CD14-positive monocyte (primary cell): Measurements from ENCODE around the gene KIRREL3. TPM values are rescaled to one million over a fixed set of nuclear protein-coding genes. Genes with fewer than 3 reads are reported as not detected.

ENCODE experiments used
- DNase-seq, 3 donors: peaks; one replicate each; pipeline ENCODE4 v3.0.0-alpha.2; 2011 to 2022
- H2AFZ ChIP-seq: 2 replicates; pipeline ENCODE4 v1.6.0; 2012; ENCODE audit warnings: mild to moderate bottlenecking, low read depth, low read length, inconsistent platforms; ENCODE audit not compliant: insufficient read depth, poor library complexity, severe bottlenecking
- H3K27ac ChIP-seq, 2 donors: 1 replicate in 1 of 2; 2 replicates in 1 of 2; pipeline ENCODE4 v1.5.1; 2012 to 2013; ENCODE audit warnings: low read length in 2 of 2, control low read depth in 1 of 2, inconsistent platforms in 1 of 2, low read depth in 1 of 2, mild to moderate bottlenecking in 1 of 2
- H3K27me3 ChIP-seq, 2 donors: one replicate each; pipeline versions ENCODE4 v1.6.0 to v1.6.1; 2011 to 2013; ENCODE audit warnings: low read length in 2 of 2; ENCODE audit not compliant: control insufficient read depth in 2 of 2, insufficient read depth in 2 of 2
- H3K36me3 ChIP-seq, 2 donors: replicated peaks in 1 of 2; 1 replicate in 1 of 2; 2 replicates in 1 of 2; pipeline versions ENCODE4 v1.5.1 to v1.6.1; 2012 to 2013; ENCODE audit warnings: low read length in 2 of 2, control low read depth in 1 of 2, inconsistent platforms in 1 of 2, mild to moderate bottlenecking in 1 of 2; ENCODE audit not compliant: insufficient read depth in 2 of 2, control insufficient read depth in 1 of 2
- H3K4me1 ChIP-seq, 2 donors: 1 replicate in 1 of 2; 2 replicates in 1 of 2; pipeline versions ENCODE4 v1.5.1 to v1.6.1; 2012 to 2013; ENCODE audit warnings: low read length in 2 of 2, control low read depth in 1 of 2, inconsistent platforms in 1 of 2, mild to moderate bottlenecking in 1 of 2, moderate library complexity in 1 of 2; ENCODE audit not compliant: insufficient read depth in 2 of 2, control insufficient read depth in 1 of 2
- H3K4me2 ChIP-seq: replicated peaks from 2 replicates; pipeline ENCODE3; 2012; ENCODE audit warnings: low read length, moderate library complexity, mild to moderate bottlenecking; ENCODE audit not compliant: poor library complexity, severe bottlenecking; ENCODE audit errors: extremely low read depth
- H3K4me3 ChIP-seq, 3 experiments: fragments of 200-600 bp in 1 of 3; sonication (generic) in 1 of 3; replicated peaks in 1 of 3; 1 replicate in 2 of 3; 2 replicates in 1 of 3; pipeline ENCODE4 v1.5.1; 2011 to 2013; ENCODE audit warnings: low read length in 3 of 3, mild to moderate bottlenecking in 3 of 3, control low read depth in 2 of 3, low read depth in 2 of 3, inconsistent platforms in 1 of 3, moderate library complexity in 1 of 3
- H3K79me2 ChIP-seq: 2 replicates; pipeline ENCODE4 v1.6.0; 2012; ENCODE audit warnings: mild to moderate bottlenecking, control low read depth, inconsistent platforms, low read length, moderate library complexity; ENCODE audit not compliant: insufficient read depth
- H3K9ac ChIP-seq: 2 replicates; pipeline ENCODE4 v1.6.0; 2017; ENCODE audit warnings: low read length, mild to moderate bottlenecking; ENCODE audit not compliant: insufficient read depth, poor library complexity, severe bottlenecking
- H3K9me3 ChIP-seq, 2 donors: replicated peaks in 1 of 2; 1 replicate in 1 of 2; 2 replicates in 1 of 2; pipeline versions ENCODE4 v1.5.1 to v1.6.1; 2012 to 2013; ENCODE audit warnings: low read length in 2 of 2, control low read depth in 1 of 2; ENCODE audit not compliant: control insufficient read depth in 1 of 2, insufficient read depth in 1 of 2
- H4K20me1 ChIP-seq: 2 replicates; pipeline ENCODE4 v1.6.0; 2012; ENCODE audit warnings: mild to moderate bottlenecking, low read length, control low read depth, moderate library complexity; ENCODE audit not compliant: insufficient read depth
- H3K27ac Mint-ChIP-seq, 7 donors: one replicate each; pipeline ENCODE4 v1.8.0; 2020; ENCODE audit warnings: mild to moderate bottlenecking in 7 of 7, mixed read lengths in 7 of 7, moderate library complexity in 6 of 7, inconsistent platforms in 2 of 7
- H3K27me3 Mint-ChIP-seq, 3 donors: one replicate each; pipeline ENCODE4 v1.8.0; 2021 to 2022; ENCODE audit warnings: low read depth in 3 of 3, mild to moderate bottlenecking in 3 of 3, mixed read lengths in 3 of 3, moderate library complexity in 3 of 3, inconsistent platforms in 1 of 3
- H3K36me3 Mint-ChIP-seq, 2 donors: one replicate each; pipeline ENCODE4 v1.8.0; 2020; ENCODE audit warnings: mixed read lengths in 2 of 2, inconsistent platforms in 1 of 2, mild to moderate bottlenecking in 1 of 2
- H3K4me1 Mint-ChIP-seq: one replicate; pipeline ENCODE4 v1.8.0; 2020; ENCODE audit warnings: mild to moderate bottlenecking, mixed read lengths
- H3K4me3 Mint-ChIP-seq, 2 donors: one replicate each; pipeline ENCODE4 v1.8.0; 2020; ENCODE audit warnings: mild to moderate bottlenecking in 2 of 2, mixed read lengths in 2 of 2, moderate library complexity in 1 of 2
- H3K9me3 Mint-ChIP-seq, 7 donors: one replicate each; pipeline ENCODE4 v1.8.0; 2020 to 2022; ENCODE audit warnings: mixed read lengths in 7 of 7, mild to moderate bottlenecking in 6 of 7, moderate library complexity in 6 of 7, inconsistent platforms in 2 of 7
- CTCF ChIP-seq: fragments of 200-600 bp; IDR thresholded peaks from one replicate; pipeline ENCODE4 v1.8.0; 2022; ENCODE audit warnings: antibody characterized with exemption, mild to moderate bottlenecking
- whole genome bisulfite sequencing: methylation state at CpG from one replicate; pipeline ENCODE4 v1.1.5; 2013; ENCODE audit warnings: missing lambda C conversion rate; ENCODE audit not compliant: insufficient coverage; 5-methylcytosine and 5-hydroxymethylcytosine counted together
- intact Hi-C, 2 donors: fragments of 100-400 bp; cut with micrococcal nuclease; formaldehyde crosslinking; loops; one replicate each; pipeline versions ENCODE4 v1.15.0 to v1.15.1; 2023
- polyA plus RNA-seq, 3 donors: library from polyadenylated mRNA; depleted of rRNA in 1 of 3; unstranded in 2 of 3; stranded (reverse) in 1 of 3; fragments of 300-500 nt in 2 of 3; fragments of >200 nt in 1 of 3; fragmentation: Illumina TruSeq in 2 of 3; gene quantifications; 1 replicate in 2 of 3; 2 replicates in 1 of 3; pipeline ENCODE4 v1.2.3, GENCODE V29; 2012 to 2021

The KIRREL3 gene
- polyA plus RNA-seq, 3 donors = not detected

GRCh38 chr11:126892756-126893155, 107.8 kb downstream of the KIRREL3 start:
- H3K27ac Mint-ChIP-seq = no peak overlapping the region
- Histone ChIP-seq H3K4me3 (no peak overlapping the region), H4K20me1 (no peaks in the 10 kb centered on the region), H2AFZ (no peak overlapping the region), H3K36me3 (no peaks in the 10 kb centered on the region), H3K27me3 (no peaks in the 10 kb centered on the region), H3K27ac (no peak overlapping the region), H3K4me1 (no peaks in the 10 kb centered on the region), H3K79me2 (no peaks in the 10 kb centered on the region), H3K9me3 (peaks cover 6 to 12% of the 10 kb centered on the region in 2 donors), H3K4me2 (no peak overlapping the region), H3K9ac (no peak overlapping the region)
- 100% methylated on average over 2 of the region's 9 CpGs for WGBS
- intact Hi-C loops = no loop called here
- DNase-seq = no peak
- peaks cover 0 to 4% (median 2%) of the 10 kb centered on the region in 3 donors for H3K27me3 Mint-ChIP-seq
- no peak for TF ChIP-seq CTCF
- H3K4me1 Mint-ChIP-seq = peaks cover 2% of the 10 kb centered on the region
- no peak overlapping the region for H3K4me3 Mint-ChIP-seq
- no peaks in the 10 kb centered on the region for H3K36me3 Mint-ChIP-seq
- H3K9me3 Mint-ChIP-seq = peaks cover 7 to 15% (median 12%) of the 10 kb centered on the region in 7 donors

GRCh38 chr11:126891556-126892217, 108.9 kb downstream of the KIRREL3 start:
- no peak overlapping the region for H3K4me3 Mint-ChIP-seq
- intact Hi-C loops = no loop called here

More at GRCh38 chr11:126891556-126892217, 108.9 kb downstream of the KIRREL3 start:
- Histone ChIP-seq H3K4me3 (no peak overlapping the region), H3K9ac (no peak overlapping the region), H3K79me2 (no peaks in the 10 kb centered on the region), H3K27me3 (no peaks in the 10 kb centered on the region), H3K9me3 (peaks cover 6 to 11% of the 10 kb centered on the region in 2 donors), H3K4me1 (no peaks in the 10 kb centered on the region), H2AFZ (no peak overlapping the region), H3K27ac (no peak overlapping the region), H4K20me1 (no peaks in the 10 kb centered on the region), H3K4me2 (no peak overlapping the region), H3K36me3 (no peaks in the 10 kb centered on the region)
- Mint-ChIP-seq H3K4me1 (peaks cover 2% of the 10 kb centered on the region), H3K27me3 (peaks cover 0 to 5% (median 2%) of the 10 kb centered on the region in 3 donors), H3K36me3 (no peaks in the 10 kb centered on the region), H3K27ac (no peak overlapping the region), H3K9me3 (peaks cover 5 to 15% (median 12%) of the 10 kb centered on the region in 7 donors)
- DNase-seq = no peak
- WGBS = 100% methylated on average over 2 of the region's 4 CpGs
- no peak for TF ChIP-seq CTCF
